Measurements from ENCODE around the gene POU5F1.

DNA sequence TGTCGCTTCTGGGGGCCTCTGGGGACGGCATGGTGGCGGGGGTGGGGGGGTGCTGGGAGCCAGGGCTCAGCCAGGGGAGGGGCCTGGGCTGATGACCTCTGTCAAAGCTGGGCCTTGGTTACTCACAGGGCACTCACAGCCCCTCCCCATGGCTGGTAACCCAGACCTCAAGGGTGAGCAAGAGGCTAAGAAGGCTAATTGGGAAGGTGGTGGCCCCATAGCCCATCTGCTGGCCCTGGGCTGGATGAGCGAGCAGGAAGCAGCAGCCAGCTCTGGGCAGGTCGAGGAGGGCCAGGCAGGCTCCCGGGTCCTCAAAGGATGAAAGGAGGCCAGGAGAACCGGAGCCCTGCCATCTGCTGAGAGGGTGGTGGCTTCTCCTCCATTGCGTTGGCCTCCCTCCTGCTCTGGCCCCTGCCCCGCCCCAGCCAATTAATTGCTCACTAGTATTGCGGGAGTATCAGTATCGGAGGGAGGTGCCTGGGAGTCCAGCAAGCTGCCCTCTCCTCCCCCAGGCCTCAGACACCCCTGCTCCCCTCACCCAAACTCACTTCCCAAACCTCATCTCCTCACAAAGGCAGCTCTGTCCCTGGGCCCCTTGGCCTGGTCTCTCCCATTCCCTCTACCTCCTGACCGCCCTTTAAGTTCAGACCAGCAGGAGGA is 49.2 kb downstream of the POU5F1 start:
- TF ChIP-seq POLR2A (IDR thresholded peaks at IDR 0.05), result no peak
- TF ChIP-seq, protein P1, sequence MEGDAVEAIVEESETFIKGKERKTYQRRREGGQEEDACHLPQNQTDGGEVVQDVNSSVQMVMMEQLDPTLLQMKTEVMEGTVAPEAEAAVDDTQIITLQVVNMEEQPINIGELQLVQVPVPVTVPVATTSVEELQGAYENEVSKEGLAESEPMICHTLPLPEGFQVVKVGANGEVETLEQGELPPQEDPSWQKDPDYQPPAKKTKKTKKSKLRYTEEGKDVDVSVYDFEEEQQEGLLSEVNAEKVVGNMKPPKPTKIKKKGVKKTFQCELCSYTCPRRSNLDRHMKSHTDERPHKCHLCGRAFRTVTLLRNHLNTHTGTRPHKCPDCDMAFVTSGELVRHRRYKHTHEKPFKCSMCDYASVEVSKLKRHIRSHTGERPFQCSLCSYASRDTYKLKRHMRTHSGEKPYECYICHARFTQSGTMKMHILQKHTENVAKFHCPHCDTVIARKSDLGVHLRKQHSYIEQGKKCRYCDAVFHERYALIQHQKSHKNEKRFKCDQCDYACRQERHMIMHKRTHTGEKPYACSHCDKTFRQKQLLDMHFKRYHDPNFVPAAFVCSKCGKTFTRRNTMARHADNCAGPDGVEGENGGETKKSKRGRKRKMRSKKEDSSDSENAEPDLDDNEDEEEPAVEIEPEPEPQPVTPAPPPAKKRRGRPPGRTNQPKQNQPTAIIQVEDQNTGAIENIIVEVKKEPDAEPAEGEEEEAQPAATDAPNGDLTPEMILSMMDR (IDR thresholded peaks at IDR 0.05), result no peak

All from uterus (tissue), 2 donors.